NCI-H524 (cell line): ENCODE measurements around the gene SFXN1.

Source experiments
- DNase-seq, 2 experiments: peaks; one replicate each; lab custom pipeline; 2025; lab: John Stamatoyannopoulos, UW

SFXN1 gene

GRCh38 chr5:175573493-175574269, 95.3 kb downstream of the SFXN1 start:
- no peak for DNase-seq

- DNase-seq, result no peak
Measured at GRCh38 chr5:175575301-175575700, 96.9 kb downstream of the SFXN1 start.

DNA sequence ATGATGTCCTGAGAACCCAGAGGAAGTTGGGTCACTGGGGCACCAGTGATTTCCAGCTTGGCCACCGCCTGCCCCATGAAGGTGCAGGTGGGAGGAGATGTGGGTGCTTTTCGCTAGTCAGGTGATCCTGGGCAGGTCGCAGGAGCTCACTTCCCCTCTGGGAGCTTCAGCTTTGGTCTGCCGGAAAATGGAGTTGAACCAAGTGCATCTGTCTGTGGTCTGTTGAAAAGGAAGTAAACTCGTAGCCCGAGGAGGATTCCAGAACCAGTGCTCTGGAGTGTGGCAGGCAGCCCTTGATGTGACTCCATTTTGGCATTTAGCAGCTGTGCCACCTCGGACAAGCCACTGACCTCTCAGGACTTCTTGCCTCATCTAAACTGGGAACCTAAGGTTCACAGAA, 97.7 kb downstream of the SFXN1 start:
- DNase-seq, result no peak

- DNase-seq, result no peak
Measured at GRCh38 chr5:175576591-175576990, 98.2 kb downstream of the SFXN1 start.
